SK-N-MC (cell line): ENCODE measurements around the gene ZNF181.

Experiments
- DNase-seq: peaks from one replicate; pipeline ENCODE4 v3.0.0-alpha.2; 2011; ENCODE audit warnings: low read depth, low spot score
- H3K27ac ChIP-seq: fragments of 200-600 bp; sonication (generic); 2 replicates; pipeline ENCODE4 v1.5.1; 2016; ENCODE audit warnings: mixed run types
- H3K36me3 ChIP-seq: fragments of 200-600 bp; sonication (generic); 2 replicates; pipeline ENCODE4 v1.6.1; 2017; ENCODE audit warnings: antibody characterized with exemption, low read length, mixed read lengths; ENCODE audit not compliant: insufficient read depth
- H3K4me3 ChIP-seq: fragments of 200-600 bp; sonication (generic); 2 replicates; pipeline ENCODE4 v1.5.1; 2016
- H3K9ac ChIP-seq: fragments of 200-600 bp; sonication (generic); 2 replicates; pipeline ENCODE4 v1.8.0; 2017; ENCODE audit warnings: mixed run types, mixed read lengths; ENCODE audit not compliant: insufficient read length
- H3K9me3 ChIP-seq: fragments of 200-600 bp; sonication (generic); 2 replicates; pipeline ENCODE4 v1.6.1; 2017; ENCODE audit warnings: low read depth, mild to moderate bottlenecking, antibody characterized with exemption, low read length, moderate library complexity, mixed read lengths
- EZH2 ChIP-seq: fragments of 200-600 bp; sonication (generic); IDR thresholded peaks from one replicate; pipeline ENCODE4 v1.6.1; 2017; ENCODE audit warnings: antibody characterized with exemption
- FOXP2 ChIP-seq: optimal IDR thresholded peaks from 2 replicates; pipeline ENCODE3; 2011; ENCODE audit warnings: mild to moderate bottlenecking, moderate library complexity; ENCODE audit not compliant: insufficient read depth; ENCODE audit errors: extremely low read length, control extremely low read depth
- POLR2AphosphoS5 ChIP-seq: IDR thresholded peaks from 2 replicates; pipeline ENCODE4 v1.6.1; 2012; ENCODE audit warnings: mild to moderate bottlenecking, low read depth, low read length, borderline replicate concordance

Gene ZNF181

DNA sequence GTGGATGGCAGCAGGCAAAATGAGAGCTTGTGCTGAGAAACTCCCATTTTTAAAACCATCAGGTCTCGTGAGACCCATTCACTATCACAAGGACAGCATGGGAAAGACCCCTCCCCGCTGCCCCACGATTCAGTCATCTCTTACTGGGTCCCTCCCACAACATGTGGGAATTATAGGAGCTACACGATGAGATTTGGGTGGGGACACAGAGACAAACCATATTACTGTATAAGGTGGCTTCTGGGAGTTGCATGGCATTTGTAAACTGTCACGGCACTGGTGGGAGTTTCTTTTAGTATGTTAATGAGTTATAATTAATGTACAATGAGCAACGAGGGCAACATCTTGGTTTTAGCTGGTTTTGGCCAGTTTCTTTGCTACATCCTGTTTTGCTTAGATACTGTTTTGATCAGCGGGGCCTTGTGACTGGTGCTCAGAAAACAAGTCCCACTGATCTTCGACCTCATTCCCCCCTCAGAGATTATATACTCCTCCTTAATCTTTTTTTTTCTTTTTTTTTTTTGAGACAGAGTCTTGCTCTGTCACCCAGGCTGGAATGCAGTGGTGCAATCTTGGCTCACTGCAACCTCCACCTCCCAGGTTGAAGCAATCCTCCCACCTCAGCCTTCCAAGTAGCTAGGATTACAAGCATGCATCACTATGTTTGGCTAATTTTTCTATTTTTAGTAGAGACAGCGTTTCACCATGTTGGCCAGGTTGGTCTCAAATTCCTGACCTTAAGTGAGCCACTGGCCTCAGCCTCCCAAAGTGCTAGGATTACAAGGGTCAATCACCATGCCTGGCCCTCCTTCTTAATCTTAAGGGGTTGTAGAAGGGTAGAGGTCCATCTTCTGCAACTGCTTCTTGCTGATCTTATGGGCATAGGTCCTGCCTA, 60.3 kb downstream of the ZNF181 start:
- no peak overlapping the region for H3K27ac ChIP-seq
- H3K36me3 ChIP-seq: no peaks in the 10 kb centered on the region
- H3K4me3 ChIP-seq: no peak overlapping the region
- TF ChIP-seq POLR2AphosphoS5 (no peak), FOXP2 (no peak), EZH2 (no peak)
- no peaks in the 10 kb centered on the region for H3K9me3 ChIP-seq
- no peak overlapping the region for H3K9ac ChIP-seq
- no peak for DNase-seq
